HG03521 (cell line): Measurements from ENCODE around the gene ASB11.
"Not testable (repeated sequence)": the region's sequence is repeated elsewhere in the genome, so short reads cannot be mapped to it uniquely, and the experiment has no call there.

Experiments used
- ATAC-seq: cut with Tn5 transposase; IDR thresholded peaks from one replicate; pipeline ENCODE4 v1.9.1; 2021; ENCODE audit warnings: mild to moderate bottlenecking, moderate library complexity; ENCODE audit not compliant: unreplicated experiment

Gene ASB11

DNA sequence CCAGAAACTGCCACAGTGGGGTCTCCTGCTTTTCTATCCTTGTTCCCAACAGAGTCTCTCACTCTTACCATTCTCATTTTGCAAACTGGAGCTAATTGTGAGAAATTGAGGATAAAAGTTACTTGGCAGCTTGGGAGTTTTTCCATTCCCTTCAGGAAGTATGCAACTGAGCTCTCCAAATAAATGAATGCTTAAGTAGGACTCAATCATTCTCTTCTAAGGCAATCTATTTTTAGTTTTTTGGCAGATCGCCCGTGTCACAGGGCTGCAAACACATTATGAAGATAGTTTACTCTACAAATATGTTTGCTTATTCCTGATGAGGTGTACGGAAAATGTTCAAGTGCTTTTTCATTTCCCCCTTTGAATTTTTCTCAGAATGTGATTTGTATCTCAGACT, 5.3 kb downstream of the ASB11 start:
- ATAC-seq: no peak

DNA sequence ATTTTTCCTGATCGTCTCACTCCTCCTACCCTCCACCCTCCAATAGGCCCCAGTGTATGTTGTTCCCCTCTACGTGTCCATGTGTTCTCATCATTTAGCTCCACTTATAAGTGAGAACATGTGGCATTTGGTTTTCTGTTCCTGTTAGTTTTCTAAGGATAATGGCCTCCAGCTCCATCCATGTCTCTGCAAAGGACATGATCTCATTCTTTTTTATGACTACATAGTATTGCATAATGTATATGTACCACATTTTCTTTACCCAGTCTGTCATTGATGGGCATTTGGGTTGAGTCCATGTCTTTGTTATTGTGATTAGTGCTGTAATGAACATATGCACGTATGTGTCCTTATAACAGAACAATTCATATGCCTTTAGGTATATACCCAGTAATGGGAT, 9.5 kb downstream of the ASB11 start:
- not testable (repeated sequence) for ATAC-seq

DNA sequence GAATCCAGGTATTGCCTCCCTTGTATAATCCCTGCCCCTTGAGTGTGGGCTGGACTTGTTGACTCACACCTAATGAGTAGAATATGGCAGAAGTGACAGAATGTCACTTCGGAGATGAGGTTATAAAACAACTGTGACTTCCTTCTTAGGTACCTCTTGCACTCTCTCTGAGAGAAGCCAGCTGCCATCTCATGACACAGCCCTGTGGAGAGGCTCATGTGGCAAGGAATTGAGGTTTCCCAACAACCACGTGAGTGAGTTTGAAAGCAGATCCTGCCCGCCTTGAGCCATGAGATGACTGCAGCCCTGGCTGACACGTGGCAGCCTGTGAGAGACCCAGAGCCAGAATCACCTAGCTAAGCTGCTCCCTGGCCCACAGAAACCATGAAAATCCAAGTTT, 13.5 kb downstream of the ASB11 start:
- no peak for ATAC-seq

DNA sequence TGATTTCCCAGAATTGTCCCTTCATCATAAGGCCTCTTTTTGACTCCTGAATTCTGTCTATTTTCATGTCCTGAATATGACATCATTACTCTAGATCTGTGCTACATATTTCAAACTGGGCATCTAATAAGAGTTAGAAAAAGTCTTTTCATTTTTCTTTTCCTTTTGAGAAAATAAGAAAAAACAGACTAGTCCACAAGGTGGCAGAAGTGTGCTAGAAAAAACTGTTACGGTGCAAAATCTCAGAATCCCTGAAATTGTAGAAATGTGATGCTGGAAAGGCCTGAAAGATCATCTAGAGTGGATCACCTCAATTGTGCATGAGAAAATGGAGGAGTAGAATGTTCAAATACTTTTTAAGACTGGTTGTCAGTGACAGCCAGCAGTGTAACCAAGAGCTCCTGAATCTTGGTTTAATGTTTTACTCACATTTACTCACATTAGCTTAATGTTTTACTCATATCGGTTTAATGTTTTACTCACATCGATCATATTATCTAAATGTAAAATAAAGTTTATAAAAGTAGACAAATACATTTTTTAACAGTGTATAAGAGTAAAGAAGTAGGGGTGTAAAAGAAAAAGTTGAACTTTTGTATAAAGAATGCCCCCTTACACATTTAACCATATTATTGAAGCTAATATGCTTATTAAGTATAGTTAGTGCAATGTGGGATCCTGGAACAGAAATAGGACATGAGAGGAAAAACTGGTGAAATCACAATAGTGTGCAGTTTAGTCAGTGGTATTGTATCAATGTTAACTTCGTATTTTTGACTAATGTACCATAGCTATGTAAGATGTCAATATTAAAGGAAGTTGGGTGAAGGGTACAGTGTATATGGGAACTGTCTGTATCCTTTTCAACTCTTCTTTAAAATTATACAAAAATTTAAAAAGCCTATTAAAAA, 15.2 kb downstream of the ASB11 start:
- no peak for ATAC-seq

DNA sequence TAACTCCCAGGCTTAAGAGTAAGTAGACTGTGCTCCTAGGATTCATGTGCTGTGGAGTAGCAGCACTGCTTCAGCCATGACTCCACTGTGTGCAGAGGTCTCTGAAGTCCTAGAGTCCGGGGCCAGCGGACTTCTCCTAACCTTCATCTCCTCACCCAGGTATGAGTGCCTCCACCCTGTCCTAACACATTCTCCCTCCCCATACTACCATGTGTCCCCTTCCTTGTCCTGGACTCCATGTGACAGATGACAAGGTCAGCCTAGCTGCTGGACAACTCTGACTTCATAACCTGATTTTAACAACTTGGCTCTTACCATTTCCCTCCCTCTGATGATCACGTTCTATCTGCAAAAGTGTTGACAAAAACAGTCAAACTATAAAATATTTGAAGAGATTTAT, 16.7 kb downstream of the ASB11 start:
- no peak for ATAC-seq

DNA sequence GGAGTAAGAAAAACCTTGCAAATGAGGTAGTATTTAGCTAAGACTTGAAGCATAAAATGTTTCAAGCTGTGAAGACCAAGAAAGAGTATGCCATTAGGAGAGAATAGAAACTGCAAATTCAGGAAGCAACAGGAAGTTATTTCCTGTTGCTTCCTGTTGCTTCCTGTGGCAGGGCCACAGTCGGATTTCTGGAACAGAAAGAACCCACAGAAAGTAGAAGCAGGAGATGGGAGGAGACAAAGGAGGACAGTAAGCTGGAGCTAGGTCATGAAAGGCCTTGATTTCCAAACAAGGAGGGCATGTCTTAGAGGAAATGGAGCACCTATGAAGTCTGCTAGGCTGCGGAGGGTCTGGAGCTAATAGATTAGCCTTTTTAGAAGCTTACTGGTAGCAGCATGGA, 17.2 kb downstream of the ASB11 start:
- ATAC-seq: no peak

DNA sequence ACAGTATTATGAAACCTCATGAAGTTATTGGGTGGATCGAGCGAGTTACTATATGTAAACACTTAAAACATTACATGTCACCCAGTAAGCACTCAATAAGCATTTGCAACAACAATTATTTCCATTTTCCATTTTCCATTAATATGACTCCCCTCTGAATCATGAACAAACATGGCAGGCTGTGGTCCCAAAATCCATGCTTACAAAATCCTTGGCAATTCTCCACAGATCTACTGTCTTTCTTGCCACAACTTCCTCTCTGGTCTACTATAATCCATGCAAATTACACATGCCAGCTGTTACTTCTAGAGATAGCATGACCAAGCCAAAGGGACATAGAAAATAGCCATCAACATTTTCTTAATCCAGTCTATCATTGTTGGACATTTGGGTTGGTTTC, 22.0 kb downstream of the ASB11 start:
- ATAC-seq: no peak

DNA sequence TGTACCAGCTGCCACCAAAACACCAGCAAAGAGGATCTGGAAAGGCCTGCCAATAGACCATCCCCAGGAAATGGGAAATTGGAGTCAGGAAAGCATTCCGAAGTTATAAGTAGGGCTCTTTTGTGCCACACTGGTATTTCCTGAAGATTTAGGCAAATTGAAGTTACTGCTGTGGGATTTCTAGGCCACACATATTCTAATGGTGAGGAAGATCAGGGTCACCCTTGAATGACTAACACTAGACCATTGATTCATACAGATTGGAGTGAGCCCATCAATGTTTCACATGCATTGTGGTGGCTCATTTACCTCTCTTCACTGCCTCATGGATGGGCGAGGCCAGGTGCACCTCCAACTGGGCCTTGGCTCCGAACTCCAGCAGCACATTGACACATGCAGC, 22.6 kb downstream of the ASB11 start:
- ATAC-seq: no peak

DNA sequence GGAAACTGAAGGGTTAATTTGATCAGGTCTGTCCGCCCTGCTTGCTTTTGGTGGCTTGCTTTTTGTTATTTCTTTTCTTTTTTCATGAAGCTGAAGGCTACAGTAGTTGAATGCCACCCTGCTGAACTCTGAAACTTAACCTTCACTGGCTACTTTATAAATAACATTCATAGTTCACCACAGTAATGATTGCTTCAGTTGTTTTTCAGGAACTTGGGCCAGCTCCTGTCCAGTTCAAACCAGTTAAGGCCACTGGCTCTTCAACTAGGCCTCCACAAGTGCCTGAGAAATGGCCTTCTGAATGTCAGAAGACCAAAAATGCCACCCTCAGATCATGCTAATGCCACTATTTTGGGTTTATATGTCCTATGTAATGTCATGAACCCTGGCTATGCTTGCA, 37.8 kb downstream of the ASB11 start:
- no peak for ATAC-seq

DNA sequence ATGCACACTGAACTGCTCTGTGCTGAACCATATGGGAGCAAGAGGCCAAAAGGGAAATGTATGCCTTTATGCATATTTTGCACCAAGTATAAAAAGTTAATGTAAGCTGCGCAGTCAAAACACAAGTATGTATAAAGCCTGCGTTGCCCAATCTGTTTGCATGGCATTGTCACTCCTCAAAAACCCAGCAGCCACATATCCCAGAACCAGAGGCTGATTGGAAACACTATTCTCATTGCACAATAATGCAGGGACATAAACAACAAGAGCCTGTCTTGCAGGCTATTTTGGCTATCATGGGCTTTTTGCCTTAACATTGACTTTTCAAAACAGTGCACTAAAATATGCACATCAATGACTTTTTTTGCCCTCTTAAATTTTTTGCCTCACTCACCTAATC, 40.5 kb downstream of the ASB11 start:
- no peak for ATAC-seq

DNA sequence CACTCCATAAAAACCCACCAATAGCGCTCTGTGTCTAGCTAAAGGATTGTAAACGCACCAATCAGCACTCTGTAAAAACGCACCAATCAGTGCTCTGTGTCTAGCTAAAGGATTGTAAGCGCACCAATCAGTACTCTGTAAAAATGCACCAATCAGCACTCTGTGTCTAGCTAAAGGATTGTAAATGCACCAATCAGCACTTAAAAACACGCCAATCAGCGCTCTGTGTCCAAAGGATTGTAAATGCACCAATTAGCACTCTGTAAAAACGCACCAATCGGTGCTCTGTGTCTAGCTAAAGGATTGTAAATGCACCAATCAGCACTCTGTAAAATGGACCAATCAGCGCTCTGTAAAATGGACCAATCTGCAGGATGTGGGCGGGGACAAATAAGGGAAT, 42.2 kb downstream of the ASB11 start:
- ATAC-seq: not testable (repeated sequence)

DNA sequence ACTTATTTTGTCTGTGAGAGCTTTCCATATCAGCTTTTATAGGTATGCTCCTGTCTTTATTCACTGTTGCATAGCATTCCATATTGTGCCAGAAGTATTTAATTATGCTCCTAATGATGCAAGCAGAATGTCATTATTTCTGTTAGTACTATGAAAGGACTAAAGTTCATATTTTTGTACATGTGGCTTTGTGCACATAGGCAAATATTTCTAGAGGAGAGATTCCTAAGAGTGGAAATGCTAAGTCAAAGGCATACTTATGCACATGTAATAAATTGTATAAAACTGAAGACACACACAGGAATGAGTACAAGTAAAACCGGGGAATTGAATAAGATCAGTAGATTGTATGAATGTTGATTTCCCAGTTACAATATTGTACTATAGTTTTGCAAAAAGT, 43.7 kb downstream of the ASB11 start:
- ATAC-seq: no peak

DNA sequence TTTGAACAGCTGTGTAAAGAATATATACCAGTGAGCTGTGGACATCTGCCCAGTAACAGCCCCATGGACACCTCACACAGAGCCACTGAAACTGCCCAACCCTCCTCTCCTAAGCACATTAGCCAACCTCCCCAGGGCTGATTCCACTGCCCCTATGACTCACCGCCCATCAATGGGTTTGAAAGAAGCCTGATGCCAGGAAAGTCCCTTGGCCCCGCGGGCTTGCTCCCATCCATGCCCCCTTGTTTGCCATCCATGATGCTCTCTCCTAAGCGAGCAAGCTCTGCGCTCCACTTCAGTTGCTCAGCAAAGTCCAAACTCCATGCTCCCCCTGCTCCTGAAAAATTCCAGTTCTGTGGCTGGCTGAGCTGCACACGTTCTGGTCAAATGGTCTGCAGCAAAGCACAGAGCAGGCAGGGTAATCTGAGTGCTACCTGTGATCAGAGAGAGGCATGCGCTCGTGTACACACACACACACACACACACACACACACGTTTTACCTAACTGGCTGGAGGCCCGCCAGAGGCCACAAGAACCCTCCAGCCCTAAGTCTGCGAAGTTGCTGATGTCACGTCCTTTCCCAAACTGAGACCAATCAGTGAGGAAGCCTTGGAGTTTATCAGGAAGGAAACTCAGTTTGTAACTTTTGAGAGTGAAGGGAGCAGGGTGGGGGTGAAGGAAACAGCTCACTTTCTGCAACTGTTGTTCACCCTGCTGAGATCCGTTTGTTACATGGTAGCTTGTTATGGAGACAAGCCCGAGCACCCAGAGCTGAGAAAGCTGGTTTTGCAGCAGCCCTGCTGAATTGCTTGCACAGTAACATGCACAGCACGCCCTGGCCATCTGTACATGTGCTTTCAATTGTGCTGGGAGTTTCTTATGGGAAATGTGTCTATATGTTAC, 45.6 kb downstream of the ASB11 start, which contains the start of gene ASB9:
ASB9 (minus strand) TSS at position 466 of the 904 bp plus-strand sequence; CDS start at position 257, 209 bp downstream.
- ATAC-seq: no peak

DNA sequence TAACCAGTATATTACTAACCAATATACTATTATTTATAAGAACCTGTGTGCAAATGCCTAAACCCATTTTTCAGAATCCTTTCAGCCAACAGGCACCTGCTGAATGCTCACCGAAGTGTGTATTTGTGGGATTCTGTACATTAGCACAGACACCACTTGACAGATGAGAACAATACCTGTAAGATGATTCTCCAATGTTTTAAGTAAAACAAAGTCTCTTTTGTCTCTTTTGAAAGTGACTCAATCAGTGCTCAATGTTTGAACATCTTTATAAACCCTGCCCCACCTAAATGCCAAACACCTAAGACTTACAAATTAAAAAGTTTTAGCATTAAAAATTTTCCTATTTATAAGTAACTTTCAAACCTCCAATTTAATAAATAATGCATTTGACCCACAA, 46.3 kb downstream of the ASB11 start:
- ATAC-seq: no peak

DNA sequence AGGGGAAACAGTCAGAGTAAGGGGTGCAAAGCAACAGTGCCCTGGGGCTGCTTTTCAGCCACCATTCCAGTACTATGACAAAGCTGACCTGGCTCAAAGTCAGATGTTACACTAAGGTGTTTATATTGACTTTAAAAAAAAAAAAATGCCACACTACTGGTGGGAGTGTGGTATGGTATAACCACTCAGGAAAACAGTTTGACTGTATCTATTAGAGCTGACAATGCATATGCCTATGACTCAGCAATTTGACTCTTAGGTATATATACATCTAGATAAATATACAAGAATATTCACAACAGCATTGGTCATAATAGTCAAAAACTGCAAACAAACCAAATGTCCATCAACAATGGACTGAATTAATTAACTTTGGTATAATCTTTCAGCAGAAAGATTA, 60.6 kb downstream of the ASB11 start:
- no peak for ATAC-seq

DNA sequence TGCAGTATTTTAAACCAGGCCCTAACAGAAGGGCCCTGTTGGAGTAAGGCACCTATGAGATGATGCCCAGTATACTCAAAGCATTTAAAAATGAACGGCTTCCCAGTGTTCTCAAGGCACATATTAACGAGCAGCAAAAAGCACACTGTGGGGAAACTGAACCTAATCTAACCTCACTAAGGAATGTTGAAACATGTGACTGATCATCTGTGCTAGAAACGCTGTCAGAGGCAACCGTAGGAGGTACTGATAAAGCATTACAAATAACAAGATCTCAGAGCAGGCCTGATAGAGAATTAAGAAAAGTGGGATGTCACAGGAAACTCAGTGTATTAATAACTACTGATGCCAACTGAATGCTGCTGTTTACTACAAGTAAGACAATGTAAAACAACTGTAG, 69.5 kb downstream of the ASB11 start:
- ATAC-seq: no peak

DNA sequence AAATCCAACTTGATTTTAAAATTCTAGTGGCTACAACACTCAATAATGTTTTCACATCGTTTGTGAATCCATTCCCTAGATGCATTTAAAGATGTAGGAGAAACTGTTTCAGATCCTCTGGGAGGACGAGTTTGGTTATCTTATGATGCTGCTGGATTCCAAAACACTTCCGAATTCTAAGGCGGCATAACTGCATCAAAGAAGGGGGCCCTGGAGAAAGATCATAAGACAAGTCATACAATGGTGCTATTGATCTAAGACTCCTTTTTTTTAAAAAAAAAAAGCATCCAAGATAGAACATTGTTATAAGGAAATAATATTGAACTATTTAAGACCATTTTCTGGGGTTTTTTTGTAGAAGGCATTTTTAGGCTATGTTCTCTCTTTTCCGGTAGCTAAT, 71.0 kb downstream of the ASB11 start:
- ATAC-seq: no peak

DNA sequence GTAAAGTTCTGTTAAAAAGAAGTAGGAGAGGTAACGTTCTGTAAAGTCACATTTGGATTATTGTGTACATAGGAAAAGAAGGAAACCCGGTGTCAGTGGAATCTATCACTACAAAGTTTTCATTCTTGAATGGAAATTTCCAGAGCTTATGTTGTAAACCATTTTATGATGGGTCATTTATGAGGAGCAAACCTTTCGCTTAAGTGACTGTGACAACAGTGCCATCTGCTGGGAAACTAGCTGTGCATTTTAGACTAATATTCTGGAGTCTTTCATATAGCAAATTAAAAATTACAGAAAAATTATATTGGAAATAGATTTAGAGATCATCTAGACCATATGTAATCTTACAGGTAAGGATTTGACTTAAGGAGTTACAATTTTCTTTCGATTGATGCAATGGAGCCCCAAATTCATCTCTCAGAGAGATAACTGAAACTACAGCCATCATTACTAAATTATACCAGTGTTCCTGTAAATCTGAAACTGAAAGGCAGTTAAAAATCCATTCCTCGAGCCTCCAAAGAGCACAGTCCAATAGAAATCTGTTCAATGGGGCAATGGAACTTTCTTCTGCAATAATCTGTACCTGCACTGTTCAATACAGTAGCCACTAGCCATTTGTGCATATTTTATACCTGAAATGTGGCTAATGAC, 72.4 kb downstream of the ASB11 start:
- ATAC-seq: no peak

DNA sequence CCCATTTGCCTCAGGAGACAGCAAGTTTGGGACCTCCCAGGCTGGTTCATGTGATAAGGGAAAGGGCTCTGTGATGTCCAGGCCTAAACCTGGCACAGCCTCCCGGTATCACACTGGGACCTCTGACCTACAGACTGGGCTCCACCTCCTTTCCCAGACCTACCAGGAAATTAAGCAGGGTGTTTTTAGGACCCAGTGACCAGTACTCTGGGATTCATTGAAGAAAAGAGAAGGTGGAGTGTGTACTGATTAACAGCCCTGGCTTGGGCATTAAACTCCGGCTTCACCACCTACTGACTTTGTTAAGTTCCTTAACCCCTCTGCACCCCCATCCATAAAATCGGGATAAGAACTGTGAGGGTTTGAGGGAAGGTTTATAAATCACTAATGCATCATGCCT, 74.1 kb downstream of the ASB11 start:
- no peak for ATAC-seq

DNA sequence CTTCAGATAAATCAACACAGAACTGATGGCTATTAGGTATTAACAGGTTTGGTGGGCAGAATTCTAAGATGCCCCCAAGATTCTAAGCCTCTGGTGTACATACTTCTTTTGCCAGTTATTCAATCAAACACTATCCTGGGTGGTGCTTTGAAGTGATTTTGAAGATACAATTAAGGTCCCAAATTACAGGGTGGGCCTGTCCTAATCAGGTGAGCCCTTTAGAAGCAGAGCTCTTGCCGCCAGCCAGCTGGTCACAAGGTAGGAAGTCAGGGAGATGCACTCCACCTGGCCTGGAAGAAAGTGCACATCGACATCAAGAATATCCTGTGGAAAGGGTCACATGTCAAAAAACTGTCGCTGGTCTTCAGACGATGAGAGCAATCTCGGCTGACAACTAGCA, 75.0 kb downstream of the ASB11 start:
- no peak for ATAC-seq

DNA sequence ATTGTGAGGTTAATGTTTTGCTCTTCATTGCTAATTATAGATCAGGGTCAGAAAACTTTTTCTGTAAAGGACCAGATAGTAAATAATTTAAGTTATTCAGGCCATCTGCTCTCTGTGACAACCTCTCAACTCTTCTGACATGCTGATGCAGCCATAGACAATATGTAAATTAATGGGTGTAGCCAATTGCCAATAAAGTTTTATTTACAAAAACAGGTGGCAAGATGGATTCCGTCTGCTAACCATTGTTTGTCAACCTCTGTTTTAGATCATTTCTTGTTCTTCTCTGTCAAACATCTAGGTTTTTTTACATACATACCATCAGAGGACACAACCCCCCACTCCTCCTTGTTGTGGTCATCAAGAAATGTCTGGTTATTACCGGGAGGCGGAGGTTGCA, 79.3 kb downstream of the ASB11 start:
- no peak for ATAC-seq
